ENCODE data around the gene SMIM22. TPM values are rescaled to one million over a fixed set of nuclear protein-coding genes. Genes with fewer than 3 reads are reported as not detected.
"Not testable (repeated sequence)": the region's sequence is repeated elsewhere in the genome, so short reads cannot be mapped to it uniquely, and the experiment has no call there.

The SMIM22 gene
- total and polyA plus RNA-seq, 2 donors, result 13.4 to 52.2 TPM

DNA sequence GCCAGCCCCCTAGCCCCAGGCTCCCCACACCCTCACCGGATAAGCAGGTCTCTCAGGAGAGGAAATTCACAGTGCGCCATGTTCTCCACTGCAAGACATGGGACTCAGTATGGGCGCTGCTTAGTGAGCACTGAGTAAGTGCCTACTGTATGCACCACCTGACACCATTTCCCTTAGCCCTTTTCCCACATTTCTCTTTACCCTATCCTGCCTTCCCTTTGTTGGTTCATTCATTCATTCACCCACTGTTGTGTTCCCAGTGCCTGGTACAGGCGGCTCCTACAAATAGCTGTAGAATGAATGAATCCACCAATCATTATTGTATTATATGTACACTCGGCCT, 17.1 kb upstream of the SMIM22 start:
- no peak overlapping the region for H3K4me3 ChIP-seq (ENCODE audit: low read depth, low read length)
- no peaks in the 10 kb centered on the region for H3K4me1 ChIP-seq (ENCODE audit: insufficient read depth)
- H3K27ac ChIP-seq (ENCODE audit: low read depth), result no peak overlapping the region
- no peaks in the 10 kb centered on the region for H3K36me3 ChIP-seq (ENCODE audit: insufficient read depth)
- 87% methylated on average over 5 of the region's 5 CpGs for WGBS
- no peak for DNase-seq (ENCODE audit: extremely low spot score)

DNA sequence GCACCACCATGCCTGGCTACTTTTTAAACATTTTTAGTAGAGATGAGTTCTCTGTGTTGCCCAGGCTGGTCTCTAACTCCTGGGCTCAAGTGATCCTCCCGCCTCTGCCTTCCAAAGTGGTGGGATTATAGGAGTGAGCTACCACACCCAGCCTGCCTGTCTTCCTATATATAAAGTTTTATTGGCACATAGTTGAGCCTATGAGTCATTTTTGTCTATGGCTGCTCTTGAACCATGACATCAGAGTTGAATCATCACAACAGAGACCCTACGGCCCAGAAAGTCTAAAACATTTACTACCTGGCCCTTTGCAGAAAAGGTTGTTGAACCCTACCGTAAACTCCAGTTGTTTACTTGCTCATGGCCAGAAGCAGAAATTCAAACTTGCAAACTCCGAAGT, 14.9 kb upstream of the SMIM22 start:
- no peak overlapping the region for H3K27ac ChIP-seq (ENCODE audit: low read depth)
- 69% methylated on average over 4 of the region's 4 CpGs for WGBS
- H3K36me3 ChIP-seq (ENCODE audit: insufficient read depth), result no peaks in the 10 kb centered on the region
- no peak overlapping the region for H3K4me3 ChIP-seq (ENCODE audit: low read depth, low read length)
- H3K4me1 ChIP-seq (ENCODE audit: insufficient read depth), result no peaks in the 10 kb centered on the region
- no peak for DNase-seq (ENCODE audit: extremely low spot score)

DNA sequence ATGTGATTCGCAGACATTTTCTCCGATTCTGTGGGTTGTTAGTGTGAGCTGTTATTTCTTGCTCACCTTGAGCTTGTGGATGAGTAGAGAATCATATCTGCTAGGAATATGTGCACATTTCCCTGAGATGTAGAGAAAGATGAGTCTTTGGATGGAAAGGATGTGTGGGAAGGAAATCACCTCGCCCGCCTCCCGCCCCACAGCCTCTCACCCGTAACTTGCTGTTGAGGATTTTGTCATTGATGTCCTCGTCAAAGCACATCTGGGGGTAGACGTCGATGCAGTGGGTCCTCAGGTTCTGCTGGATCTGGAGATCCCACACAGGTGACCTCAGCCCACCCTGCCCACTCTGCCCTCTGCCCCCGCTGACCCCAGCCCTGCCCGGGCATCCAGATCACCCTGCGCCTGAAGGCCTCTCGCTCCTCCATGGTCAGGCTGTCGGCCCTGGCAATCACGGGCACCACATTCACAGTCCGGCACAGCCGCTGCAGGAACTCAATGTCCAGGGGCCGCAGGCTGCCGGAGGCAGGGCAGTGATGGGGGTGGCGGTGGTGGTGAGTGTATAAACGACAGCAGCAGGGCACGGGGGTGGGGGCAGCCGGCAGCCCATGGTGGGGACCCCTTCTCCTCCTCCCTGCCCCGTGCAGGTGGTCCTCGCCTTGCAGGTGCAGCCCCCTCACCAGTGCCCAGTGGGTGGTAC, 11.8 kb upstream of the SMIM22 start:
- H3K4me1 ChIP-seq (ENCODE audit: insufficient read depth), result no peaks in the 10 kb centered on the region
- 86% methylated on average over 25 of the region's 25 CpGs for whole genome bisulfite sequencing
- DNase-seq (ENCODE audit: extremely low spot score), result no peak

DNA sequence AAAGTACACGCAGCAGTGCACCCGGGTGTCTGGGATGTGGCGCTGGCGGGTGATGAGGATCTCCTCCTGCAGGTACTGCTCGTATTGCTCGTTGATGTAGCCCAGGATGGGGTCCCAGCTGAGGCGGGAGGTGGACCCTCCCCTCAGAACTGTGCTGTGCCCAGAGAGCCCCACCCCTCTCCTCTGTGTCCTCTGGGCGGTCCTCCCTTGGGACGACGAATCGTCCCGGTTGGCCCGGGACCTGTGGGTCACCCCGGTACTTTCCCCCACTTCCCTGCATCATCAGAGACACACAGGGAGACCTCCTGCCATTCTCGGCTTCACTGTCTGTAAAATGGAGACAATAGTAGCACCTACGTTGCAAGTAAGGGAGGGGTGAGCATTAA, 11.2 kb upstream of the SMIM22 start:
- Histone ChIP-seq H3K4me1 (ENCODE audit: insufficient read depth) (no peaks in the 10 kb centered on the region), H3K36me3 (ENCODE audit: insufficient read depth) (no peaks in the 10 kb centered on the region), H3K4me3 (ENCODE audit: low read depth, low read length) (no peak overlapping the region), H3K27ac (ENCODE audit: low read depth) (no peak overlapping the region)
- no peak for DNase-seq (ENCODE audit: extremely low spot score)
- WGBS, result 68% methylated on average over 16 of the region's 16 CpGs

More for the DNA sequence above, 11.8 kb upstream of the SMIM22 start:
- Histone ChIP-seq H3K4me3 (ENCODE audit: low read depth, low read length) (no peak overlapping the region), H3K27ac (ENCODE audit: low read depth) (no peak overlapping the region), H3K36me3 (ENCODE audit: insufficient read depth) (no peaks in the 10 kb centered on the region)

DNA sequence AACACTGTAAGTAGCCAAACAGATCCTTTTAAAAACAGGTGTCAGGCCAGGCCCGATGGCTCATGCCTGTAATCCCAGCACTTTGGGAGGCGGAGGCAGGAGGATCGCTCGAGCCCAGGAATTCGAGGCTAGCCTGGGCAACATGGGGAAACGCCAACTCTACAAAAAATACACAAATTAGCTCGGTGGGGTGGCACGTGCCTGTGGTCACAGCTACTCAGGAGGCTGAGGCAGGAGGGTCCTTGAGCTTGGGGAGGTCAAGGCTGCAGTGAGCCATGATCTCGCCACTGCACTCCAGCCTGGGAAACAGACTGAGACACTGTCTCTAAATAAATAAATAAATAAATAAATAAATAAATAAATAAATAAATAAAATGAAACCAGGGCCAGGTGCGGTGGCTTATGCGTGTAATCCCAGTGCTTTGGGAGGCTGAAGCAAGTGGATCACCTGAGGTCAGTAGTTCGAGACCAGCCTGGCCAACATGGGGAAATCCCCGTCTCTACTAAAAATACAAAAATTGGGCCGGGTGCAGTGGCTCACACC, 10.7 kb upstream of the SMIM22 start:
- DNase-seq (ENCODE audit: extremely low spot score); H3K36me3 ChIP-seq (ENCODE audit: insufficient read depth); H3K4me1 ChIP-seq (ENCODE audit: insufficient read depth); H3K4me3 ChIP-seq (ENCODE audit: low read depth, low read length); H3K27ac ChIP-seq (ENCODE audit: low read depth): not testable (repeated sequence)
- 91% methylated on average over 14 of the region's 14 CpGs for WGBS

DNA sequence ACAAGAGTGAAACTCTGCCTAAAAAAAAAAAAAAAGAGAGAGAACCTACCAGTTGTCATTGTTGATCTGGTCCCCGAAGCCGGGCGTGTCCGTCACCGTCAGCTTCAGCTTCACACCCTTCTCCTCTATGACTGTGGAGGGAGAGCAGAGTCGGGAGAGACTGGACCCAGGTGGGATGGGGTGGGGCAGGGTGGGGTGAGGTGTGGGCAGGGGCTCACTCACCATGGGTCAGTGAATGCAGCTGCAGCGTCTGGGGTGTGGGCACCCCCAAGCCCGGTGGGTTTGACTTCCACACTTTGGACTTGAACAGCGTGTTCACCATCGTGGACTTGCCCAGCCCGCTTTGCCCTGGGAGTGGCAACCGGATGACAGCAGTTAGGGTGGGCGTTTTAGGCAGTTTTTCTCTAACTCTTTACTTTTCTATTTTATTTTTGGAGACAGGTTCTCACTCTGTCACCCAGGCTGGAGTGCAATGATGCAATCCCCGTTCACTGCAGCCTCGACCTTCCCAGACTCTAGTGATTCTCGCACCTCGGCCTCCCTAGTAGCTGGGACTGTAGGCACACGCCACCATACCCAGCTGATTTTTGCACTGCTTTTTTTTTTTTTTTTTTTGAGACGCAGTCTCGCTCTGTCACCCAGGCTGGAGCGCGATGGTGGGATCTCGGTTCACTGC, 9.3 kb upstream of the SMIM22 start:
- Histone ChIP-seq H3K4me3 (ENCODE audit: low read depth, low read length) (no peak overlapping the region), H3K27ac (ENCODE audit: low read depth) (no peak overlapping the region), H3K4me1 (ENCODE audit: insufficient read depth) (no peaks in the 10 kb centered on the region), H3K36me3 (ENCODE audit: insufficient read depth) (no peaks in the 10 kb centered on the region)
- no peak for DNase-seq (ENCODE audit: extremely low spot score)
- WGBS, result 93% methylated on average over 23 of the region's 23 CpGs

DNA sequence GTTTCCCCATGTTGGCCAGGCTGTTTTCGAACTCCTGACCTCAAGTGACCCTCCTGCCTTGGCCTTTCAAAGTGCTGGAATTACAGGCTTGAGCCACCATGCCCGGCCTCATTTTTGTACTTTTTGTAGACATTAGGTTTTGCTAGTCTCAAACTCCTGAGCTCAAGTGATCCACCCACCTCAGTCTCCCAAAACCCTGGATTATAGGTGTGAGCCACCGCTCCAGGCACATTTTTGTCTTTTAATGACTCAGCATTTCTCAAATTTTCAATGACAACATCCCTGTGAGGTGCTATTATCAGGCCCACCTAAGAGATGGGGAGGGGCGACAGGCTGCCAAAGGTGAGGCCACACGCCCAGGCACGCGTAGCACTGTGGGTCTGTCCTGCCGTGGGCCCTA, 8.1 kb upstream of the SMIM22 start:
- 96% methylated on average over 8 of the region's 8 CpGs for WGBS
- no peak for DNase-seq (ENCODE audit: extremely low spot score)
- H3K4me3 ChIP-seq (ENCODE audit: low read depth, low read length), result no peak overlapping the region
- H3K27ac ChIP-seq (ENCODE audit: low read depth), result no peak overlapping the region
- no peaks in the 10 kb centered on the region for H3K4me1 ChIP-seq (ENCODE audit: insufficient read depth)
- H3K36me3 ChIP-seq (ENCODE audit: insufficient read depth), result no peaks in the 10 kb centered on the region

DNA sequence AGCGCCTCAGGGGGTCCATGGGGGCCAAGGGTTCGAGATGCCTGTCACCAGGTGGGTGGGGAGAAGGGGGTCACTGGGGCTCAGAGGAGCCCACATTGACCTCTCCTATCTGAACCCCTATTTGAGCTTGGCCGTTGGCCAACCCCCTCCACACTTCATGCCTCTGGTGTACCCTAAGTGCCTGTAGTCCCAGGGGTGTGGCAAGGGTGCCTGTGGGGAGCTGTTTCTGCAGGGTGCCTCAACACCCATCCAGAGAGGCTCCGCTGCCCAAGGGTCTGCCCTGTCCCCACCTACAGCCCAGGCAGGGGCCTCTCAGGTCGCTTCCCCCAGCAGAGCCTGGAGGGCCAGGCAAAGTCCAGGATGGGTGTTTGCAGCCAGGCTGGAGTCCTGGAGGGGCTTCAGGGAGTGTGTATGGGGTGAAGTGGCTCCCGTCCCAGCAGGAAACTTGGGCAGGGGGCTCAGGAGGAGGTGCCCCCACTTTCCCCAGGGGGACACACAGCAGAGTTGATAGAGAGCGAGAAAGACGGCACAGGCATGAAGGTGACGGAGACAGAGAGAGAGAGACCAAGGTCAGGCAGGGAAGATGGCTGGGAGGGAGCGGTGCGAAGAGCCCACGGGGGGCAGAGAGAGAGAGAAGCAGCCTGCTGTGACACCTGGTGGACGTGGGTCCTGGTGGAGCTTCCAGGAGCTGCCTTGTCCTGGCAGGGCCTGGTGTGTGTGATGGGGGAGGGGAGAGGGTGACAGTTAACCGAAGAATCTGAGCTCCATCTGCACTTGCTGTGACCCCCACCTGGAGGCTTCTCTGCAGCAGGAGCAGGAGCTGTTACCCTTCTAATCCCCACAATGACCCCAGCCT, 7.3 kb upstream of the SMIM22 start, which contains the start of gene SEPTIN12:
TSS of gene SEPTIN12 (minus strand) at position 719 of the 856 bp plus-strand sequence. CDS start at position 19, 700 bp downstream.
- H3K4me1 ChIP-seq (ENCODE audit: insufficient read depth), result no peaks in the 10 kb centered on the region
- no peak within 1 kb of the TSS for H3K4me3 ChIP-seq (ENCODE audit: low read depth, low read length)
- 71% methylated on average over 14 of the region's 14 CpGs for WGBS
- no peak within 1 kb of the TSS for H3K27ac ChIP-seq (ENCODE audit: low read depth)
- H3K36me3 ChIP-seq (ENCODE audit: insufficient read depth), result no peaks in the 10 kb centered on the region
- DNase-seq (ENCODE audit: extremely low spot score), result no peak

DNA sequence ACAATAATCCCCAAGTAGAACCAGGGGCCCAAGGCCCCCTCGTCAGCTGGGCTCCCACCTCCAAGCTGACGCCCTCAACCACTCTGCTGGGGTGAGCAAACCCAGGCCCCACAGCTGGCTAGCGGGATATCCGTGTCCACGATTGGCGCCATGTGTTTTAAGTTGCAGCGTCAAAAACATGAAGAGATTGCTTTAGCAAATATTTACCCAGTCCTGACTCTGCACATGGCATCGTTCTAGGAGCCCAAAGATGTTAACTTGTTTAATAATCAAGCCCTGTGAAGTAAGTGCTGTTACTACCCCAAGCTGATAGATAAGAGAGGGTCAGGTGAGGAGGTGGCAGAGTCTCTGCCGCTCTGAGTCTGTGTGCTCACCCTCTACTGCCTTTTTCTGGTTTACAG, 6.7 kb upstream of the SMIM22 start:
- Histone ChIP-seq H3K27ac (ENCODE audit: low read depth) (no peak overlapping the region), H3K36me3 (ENCODE audit: insufficient read depth) (no peaks in the 10 kb centered on the region), H3K4me1 (ENCODE audit: insufficient read depth) (no peaks in the 10 kb centered on the region), H3K4me3 (ENCODE audit: low read depth, low read length) (no peak overlapping the region)
- WGBS, result 43% methylated on average over 9 of the region's 9 CpGs
- DNase-seq (ENCODE audit: extremely low spot score), result no peak

DNA sequence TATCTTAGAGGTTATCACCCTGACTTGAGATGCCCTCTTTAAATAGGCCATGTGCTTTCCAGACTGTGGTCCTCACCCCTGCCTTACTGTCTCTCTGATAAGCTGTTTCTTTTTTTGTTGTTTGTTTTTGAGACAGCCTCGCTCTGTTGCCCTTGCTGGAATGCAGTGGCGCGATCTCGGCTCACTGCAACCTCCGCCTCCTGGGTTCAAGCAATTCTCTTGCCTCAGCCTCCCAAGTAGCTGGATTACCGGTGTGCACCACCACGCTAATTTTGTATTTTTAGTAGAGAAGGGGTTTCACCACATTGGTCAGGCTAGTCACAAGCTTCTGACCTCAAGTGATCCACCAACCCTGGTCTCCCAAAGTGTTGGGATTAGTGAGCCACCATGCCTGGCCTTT, 6.3 kb upstream of the SMIM22 start:
- H3K27ac ChIP-seq (ENCODE audit: low read depth), result no peak overlapping the region
- no peak for DNase-seq (ENCODE audit: extremely low spot score)
- H3K4me3 ChIP-seq (ENCODE audit: low read depth, low read length), result no peak overlapping the region
- no peaks in the 10 kb centered on the region for H3K36me3 ChIP-seq (ENCODE audit: insufficient read depth)
- WGBS, result 80% methylated on average over 7 of the region's 7 CpGs
- H3K4me1 ChIP-seq (ENCODE audit: insufficient read depth), result no peaks in the 10 kb centered on the region

DNA sequence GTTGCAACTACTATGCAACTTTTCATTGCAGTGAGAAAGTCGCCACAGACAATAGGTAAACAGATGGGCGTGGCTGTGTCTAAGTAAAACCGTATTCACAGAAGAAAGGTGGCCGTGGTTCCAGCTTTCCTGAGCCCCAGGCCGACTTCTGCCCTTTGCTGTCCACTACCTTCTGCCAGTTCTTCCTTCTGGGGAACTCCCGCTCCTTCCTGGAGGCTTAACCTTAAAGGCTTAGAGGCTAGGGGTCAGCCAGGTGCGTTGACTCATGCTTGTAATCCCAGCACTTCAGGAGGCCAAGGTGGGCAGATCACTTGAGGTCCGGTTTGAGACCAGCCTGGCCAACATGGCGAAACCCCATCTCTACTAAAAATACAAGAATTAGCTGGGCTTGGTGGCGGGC, 4.9 kb upstream of the SMIM22 start:
- no peak overlapping the region for H3K27ac ChIP-seq (ENCODE audit: low read depth)
- WGBS, result 82% methylated on average over 10 of the region's 10 CpGs
- H3K36me3 ChIP-seq (ENCODE audit: insufficient read depth), result no peaks in the 10 kb centered on the region

DNA sequence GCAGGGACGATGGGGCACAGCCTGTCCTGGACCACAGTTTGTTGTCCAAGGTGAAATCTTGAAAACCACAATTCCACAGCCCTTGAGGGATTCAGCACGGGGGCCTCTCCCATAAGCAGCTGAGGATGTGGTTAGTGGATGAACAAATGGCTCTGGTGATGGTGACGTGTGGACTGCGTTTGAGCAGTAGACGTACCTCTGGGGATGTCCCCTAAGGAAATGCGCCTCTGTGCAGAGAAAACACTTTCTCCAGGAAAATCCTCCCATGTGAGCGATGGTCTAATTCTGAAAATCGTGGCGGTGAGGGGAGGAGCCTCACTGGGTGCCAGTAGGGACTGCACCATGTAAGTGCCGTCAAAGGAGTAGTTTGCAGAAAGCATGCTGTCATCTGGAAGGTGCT, 4.3 kb upstream of the SMIM22 start:
- Histone ChIP-seq H3K4me1 (ENCODE audit: insufficient read depth) (no peaks in the 10 kb centered on the region), H3K36me3 (ENCODE audit: insufficient read depth) (no peaks in the 10 kb centered on the region), H3K4me3 (ENCODE audit: low read depth, low read length) (no peak overlapping the region), H3K27ac (ENCODE audit: low read depth) (no peak overlapping the region)
- 72% methylated on average over 10 of the region's 10 CpGs for WGBS
- no peak for DNase-seq (ENCODE audit: extremely low spot score)

More for the DNA sequence above, 4.9 kb upstream of the SMIM22 start:
- Histone ChIP-seq H3K4me1 (ENCODE audit: insufficient read depth) (no peaks in the 10 kb centered on the region), H3K4me3 (ENCODE audit: low read depth, low read length) (no peak overlapping the region)
- DNase-seq (ENCODE audit: extremely low spot score), result no peak

DNA sequence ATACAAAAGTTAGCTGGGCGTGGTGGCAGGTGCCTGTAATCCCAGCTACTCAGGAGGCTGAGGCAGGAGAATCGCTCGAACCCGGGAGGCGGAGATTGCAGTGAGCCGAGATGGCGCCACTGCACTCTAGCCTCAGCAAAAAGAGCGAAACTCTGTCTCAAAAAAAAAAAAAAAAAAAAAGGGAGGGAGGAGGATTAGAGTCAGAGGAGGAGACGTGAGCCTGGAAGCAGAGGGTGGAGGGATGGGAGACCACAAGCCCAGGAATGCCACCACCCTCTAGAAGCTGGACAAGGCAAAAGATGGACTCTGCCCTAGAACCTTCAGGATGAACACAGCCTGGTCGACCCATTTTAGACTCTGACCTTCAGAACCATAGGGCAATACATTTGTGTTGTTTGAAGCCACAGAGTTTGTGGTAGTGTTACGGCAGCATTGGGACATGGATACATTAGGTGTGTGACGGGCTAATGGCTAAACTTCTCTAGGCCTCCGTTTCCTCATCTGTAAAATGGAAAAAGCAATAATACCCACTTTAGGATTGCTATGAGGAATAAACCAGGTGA, 2.1 kb upstream of the SMIM22 start:
- H3K36me3 ChIP-seq (ENCODE audit: insufficient read depth), result no peaks in the 10 kb centered on the region
- no peak for DNase-seq (ENCODE audit: extremely low spot score)
- no peak overlapping the region for H3K27ac ChIP-seq (ENCODE audit: low read depth)
- no peak overlapping the region for H3K4me3 ChIP-seq (ENCODE audit: low read depth, low read length)
- H3K4me1 ChIP-seq (ENCODE audit: insufficient read depth), result no peaks in the 10 kb centered on the region
- WGBS, result 72% methylated on average over 13 of the region's 13 CpGs
